ENCODE results near the gene ADCY9. TPM values are rescaled to one million over a fixed set of nuclear protein-coding genes. Genes with fewer than 3 reads are reported as not detected.

The ADCY9 gene
- total RNA-seq, 1 donor from 2014 or later = 13.1 TPM

GRCh38 chr16:4138713-4139112 lies 22.5 kb upstream of the ADCY9 start:
- peaks cover 25% of the 10 kb centered on the region for H3K4me1 Mint-ChIP-seq
- peaks cover 10% of the 10 kb centered on the region for H3K9me3 Mint-ChIP-seq
- DNase-seq (ENCODE audit: low spot score in 2 of 2, unreplicated experiment in 2 of 2) = no peak
- peaks cover 6% of the 10 kb centered on the region for H3K36me3 Mint-ChIP-seq
- H3K27me3 Mint-ChIP-seq (ENCODE audit: low read depth) = no peaks in the 10 kb centered on the region
- H3K27ac Mint-ChIP-seq = peak overlapping the region; percentile 34
- no peak overlapping the region for H3K4me3 Mint-ChIP-seq
- no peak for TF ChIP-seq CTCF (IDR thresholded peaks at IDR 0.05; ENCODE audit: unreplicated experiment)

- Mint-ChIP-seq H3K36me3 (peaks cover 6% of the 10 kb centered on the region), H3K27ac (peak overlapping the region; percentile 51), H3K4me1 (peaks cover 25% of the 10 kb centered on the region), H3K9me3 (peaks cover 10% of the 10 kb centered on the region), H3K4me3 (no peak overlapping the region), H3K27me3 (ENCODE audit: low read depth) (no peaks in the 10 kb centered on the region)
- DNase-seq (ENCODE audit: low spot score in 2 of 2, unreplicated experiment in 2 of 2) = no peak
- no peak for TF ChIP-seq CTCF (IDR thresholded peaks at IDR 0.05; ENCODE audit: unreplicated experiment)
Observed at GRCh38 chr16:4137438-4137837, 21.2 kb upstream of the ADCY9 start.

GRCh38 chr16:4136229-4136813 lies 20.1 kb upstream of the ADCY9 start:
- H3K9me3 Mint-ChIP-seq = peaks cover 5% of the 10 kb centered on the region
- TF ChIP-seq CTCF (IDR thresholded peaks at IDR 0.05; ENCODE audit: unreplicated experiment) = peak; percentile 18
- no peak for DNase-seq (ENCODE audit: low spot score in 2 of 2, unreplicated experiment in 2 of 2)
- H3K4me3 Mint-ChIP-seq = no peak overlapping the region
- peaks cover 4% of the 10 kb centered on the region for H3K36me3 Mint-ChIP-seq
- peak overlapping the region; percentile 97 for H3K27ac Mint-ChIP-seq
- peaks cover 20% of the 10 kb centered on the region for H3K4me1 Mint-ChIP-seq
- no peaks in the 10 kb centered on the region for H3K27me3 Mint-ChIP-seq (ENCODE audit: low read depth)

- H3K36me3 Mint-ChIP-seq = peaks cover 4% of the 10 kb centered on the region
- H3K27ac Mint-ChIP-seq = peak overlapping the region; percentile 97
- H3K9me3 Mint-ChIP-seq = peaks cover 5% of the 10 kb centered on the region
- H3K4me1 Mint-ChIP-seq = peaks cover 16% of the 10 kb centered on the region
- H3K27me3 Mint-ChIP-seq (ENCODE audit: low read depth) = no peaks in the 10 kb centered on the region
- no peak for TF ChIP-seq CTCF (IDR thresholded peaks at IDR 0.05; ENCODE audit: unreplicated experiment)
- no peak overlapping the region for H3K4me3 Mint-ChIP-seq
- no peak for DNase-seq (ENCODE audit: low spot score in 2 of 2, unreplicated experiment in 2 of 2)
Observed at GRCh38 chr16:4135537-4135936, 19.3 kb upstream of the ADCY9 start.

- Mint-ChIP-seq H3K36me3 (no peaks in the 10 kb centered on the region), H3K27me3 (ENCODE audit: low read depth) (no peaks in the 10 kb centered on the region), H3K27ac (no peak overlapping the region), H3K9me3 (no peaks in the 10 kb centered on the region), H3K4me1 (peaks cover 10% of the 10 kb centered on the region), H3K4me3 (no peak overlapping the region)
- no peak for TF ChIP-seq CTCF (IDR thresholded peaks at IDR 0.05; ENCODE audit: unreplicated experiment)
- DNase-seq (ENCODE audit: low spot score in 2 of 2, unreplicated experiment in 2 of 2) = no peak
Observed at GRCh38 chr16:4133897-4134372, 17.7 kb upstream of the ADCY9 start.
